ENCODE results near the gene RAP1A.

The RAP1A gene

DNA sequence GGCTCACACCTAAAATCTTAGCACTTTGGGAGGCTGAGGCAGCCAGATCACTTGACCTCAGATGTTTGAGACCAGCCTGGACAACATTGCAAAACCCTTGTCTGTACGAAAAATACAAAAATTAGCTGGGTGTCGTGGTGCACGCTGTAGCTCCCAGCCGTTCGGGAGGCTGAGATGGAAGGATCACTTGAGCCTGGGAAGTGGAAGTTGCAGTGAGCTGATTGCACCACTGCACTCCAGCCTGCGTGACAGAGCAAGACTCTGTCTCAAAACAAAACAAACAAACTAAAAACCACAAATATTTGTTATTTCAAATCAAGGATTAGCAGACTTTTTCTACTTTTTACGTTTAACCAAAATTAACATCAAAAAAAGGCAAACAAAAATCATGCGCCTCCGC is 88.3 kb downstream of the RAP1A start:
- H3K27me3 ChIP-seq = no peaks in the 10 kb centered on the region
- peaks cover 38 to 58% (median 47%) of the 10 kb centered on the region in 3 donors for H3K36me3 ChIP-seq
- intact Hi-C loops (cut with DNase I; ENCODE audit: low total_unique reads) = no loop called here
- H3K4me3 ChIP-seq = no peak overlapping the region
- H3K4me1 ChIP-seq = peaks cover 0 to 12% (median 0%) of the 10 kb centered on the region in 4 donors
- no peak overlapping the region for H3K27ac ChIP-seq
- DNase-seq = no peak
- TF ChIP-seq, protein P1, sequence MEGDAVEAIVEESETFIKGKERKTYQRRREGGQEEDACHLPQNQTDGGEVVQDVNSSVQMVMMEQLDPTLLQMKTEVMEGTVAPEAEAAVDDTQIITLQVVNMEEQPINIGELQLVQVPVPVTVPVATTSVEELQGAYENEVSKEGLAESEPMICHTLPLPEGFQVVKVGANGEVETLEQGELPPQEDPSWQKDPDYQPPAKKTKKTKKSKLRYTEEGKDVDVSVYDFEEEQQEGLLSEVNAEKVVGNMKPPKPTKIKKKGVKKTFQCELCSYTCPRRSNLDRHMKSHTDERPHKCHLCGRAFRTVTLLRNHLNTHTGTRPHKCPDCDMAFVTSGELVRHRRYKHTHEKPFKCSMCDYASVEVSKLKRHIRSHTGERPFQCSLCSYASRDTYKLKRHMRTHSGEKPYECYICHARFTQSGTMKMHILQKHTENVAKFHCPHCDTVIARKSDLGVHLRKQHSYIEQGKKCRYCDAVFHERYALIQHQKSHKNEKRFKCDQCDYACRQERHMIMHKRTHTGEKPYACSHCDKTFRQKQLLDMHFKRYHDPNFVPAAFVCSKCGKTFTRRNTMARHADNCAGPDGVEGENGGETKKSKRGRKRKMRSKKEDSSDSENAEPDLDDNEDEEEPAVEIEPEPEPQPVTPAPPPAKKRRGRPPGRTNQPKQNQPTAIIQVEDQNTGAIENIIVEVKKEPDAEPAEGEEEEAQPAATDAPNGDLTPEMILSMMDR (IDR thresholded peaks at IDR 0.05) = no peak
- H3K9me3 ChIP-seq = no peaks in the 10 kb centered on the region

DNA sequence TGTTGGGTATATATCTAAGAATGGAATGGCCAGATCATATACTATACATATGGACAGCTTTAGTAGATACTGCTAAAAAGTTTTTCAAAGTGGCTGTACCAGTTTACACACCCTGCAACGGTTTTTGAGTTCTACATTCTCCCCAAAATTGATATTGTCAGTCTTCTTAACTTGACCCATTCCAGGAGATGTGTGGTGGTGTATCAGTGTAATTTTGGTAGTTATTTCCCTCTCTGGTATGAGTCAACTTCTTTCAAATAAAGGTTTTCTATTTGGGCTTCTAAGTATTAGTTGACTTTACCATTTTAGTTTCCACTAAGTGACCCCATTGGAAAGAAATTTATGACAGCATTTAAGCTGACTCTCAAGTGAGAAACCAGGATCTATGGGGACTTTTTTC is 90.4 kb downstream of the RAP1A start:
- H3K36me3 ChIP-seq = peaks cover 20 to 37% (median 26%) of the 10 kb centered on the region in 3 donors
- no peaks in the 10 kb centered on the region for H3K27me3 ChIP-seq
- intact Hi-C loops (cut with DNase I; ENCODE audit: low total_unique reads) = no loop called here

DNA sequence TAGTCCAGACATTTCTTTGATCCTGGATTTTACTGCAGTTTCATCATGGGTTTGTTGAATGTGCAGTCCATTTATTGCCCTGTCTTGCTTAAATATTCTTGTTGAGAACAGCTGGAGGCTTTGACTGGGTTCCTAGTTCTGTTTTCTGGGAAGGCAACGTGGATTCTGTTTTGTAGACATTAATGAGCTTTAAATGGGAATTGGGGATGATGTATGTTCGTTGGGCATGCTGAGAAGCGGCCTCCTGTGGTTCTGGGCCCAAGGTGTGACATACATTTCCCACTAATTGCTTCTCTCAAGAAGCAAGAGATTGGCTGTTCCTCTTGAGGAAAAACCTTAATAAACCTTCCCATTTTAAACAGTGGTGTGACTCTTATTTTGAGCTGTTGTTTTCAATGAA is 96.7 kb downstream of the RAP1A start:
- intact Hi-C loops (cut with DNase I; ENCODE audit: low total_unique reads) = loop anchor here (5.0 kb wide), 1 partner anchor 36 kb away; no protein-coding TSS in a partner anchor
- no peak for DNase-seq
- no peak overlapping the region for H3K27ac ChIP-seq
- H3K4me3 ChIP-seq = no peak overlapping the region
- peaks cover 0 to 19% (median 10%) of the 10 kb centered on the region in 4 donors for H3K4me1 ChIP-seq
- H3K36me3 ChIP-seq = peaks cover 0 to 17% (median 7%) of the 10 kb centered on the region in 3 donors
- H3K9me3 ChIP-seq = no peaks in the 10 kb centered on the region
- TF ChIP-seq, protein P1 (IDR thresholded peaks at IDR 0.05) = no peak
- no peaks in the 10 kb centered on the region for H3K27me3 ChIP-seq

More for the DNA sequence above, 90.4 kb downstream of the RAP1A start:
- Histone ChIP-seq H3K27ac (no peak overlapping the region), H3K4me3 (no peak overlapping the region), H3K4me1 (peaks cover 0 to 12% (median 0%) of the 10 kb centered on the region in 4 donors), H3K9me3 (no peaks in the 10 kb centered on the region)
- TF ChIP-seq, protein P1 (IDR thresholded peaks at IDR 0.05) = no peak
- no peak for DNase-seq

DNA sequence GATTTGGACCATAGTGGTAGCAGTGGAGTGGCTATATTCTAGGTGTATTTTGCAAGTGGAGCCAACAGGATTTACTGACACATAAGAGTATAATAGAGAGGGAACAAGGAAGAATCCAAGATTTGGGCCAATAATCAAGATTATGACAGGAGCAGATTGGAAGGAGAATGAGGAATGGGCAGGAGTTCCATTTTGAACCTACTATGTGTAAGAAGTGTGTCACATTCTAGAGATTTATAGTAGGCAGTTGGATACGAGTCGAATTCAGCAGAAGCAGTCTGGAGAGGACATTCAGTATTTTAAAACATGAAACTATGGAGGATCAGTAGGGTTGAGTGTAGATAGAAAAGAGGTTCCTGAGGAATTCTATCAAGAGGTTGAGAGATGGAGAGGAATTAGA is 97.9 kb downstream of the RAP1A start:
- H3K36me3 ChIP-seq = peaks cover 0 to 15% (median 7%) of the 10 kb centered on the region in 3 donors
- H3K9me3 ChIP-seq = no peaks in the 10 kb centered on the region
- no peak for DNase-seq
- H3K27me3 ChIP-seq = no peaks in the 10 kb centered on the region
- no peak overlapping the region for H3K27ac ChIP-seq
- peaks cover 0 to 29% (median 17%) of the 10 kb centered on the region in 4 donors for H3K4me1 ChIP-seq
- TF ChIP-seq, protein P1 (IDR thresholded peaks at IDR 0.05) = no peak
- intact Hi-C loops (cut with DNase I; ENCODE audit: low total_unique reads) = loop anchor here (5.0 kb wide), 1 partner anchor 35 kb away; no protein-coding TSS in a partner anchor
- no peak overlapping the region for H3K4me3 ChIP-seq

DNA sequence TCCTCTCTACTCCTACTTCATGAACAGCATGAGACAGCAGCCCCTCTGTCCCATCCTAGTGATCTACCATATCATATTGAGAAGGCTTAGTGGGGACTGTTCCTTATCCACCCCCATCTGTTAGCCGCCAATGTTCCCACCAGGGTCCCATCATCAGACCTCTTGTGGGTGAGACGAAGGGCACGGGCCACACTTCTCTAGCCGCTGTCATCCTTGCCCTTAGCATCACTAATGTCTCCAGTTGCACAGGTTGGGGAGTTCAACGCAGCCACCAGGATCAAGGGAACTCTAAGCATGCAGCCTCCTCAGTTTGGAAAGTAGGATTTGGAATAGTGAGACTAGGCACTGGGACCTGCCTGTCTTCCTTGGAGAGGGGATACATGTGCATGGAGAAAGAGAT is 99.5 kb downstream of the RAP1A start:
- TF ChIP-seq, protein P1 (IDR thresholded peaks at IDR 0.05) = no peak
- H3K4me1 ChIP-seq = peaks cover 0 to 29% (median 18%) of the 10 kb centered on the region in 4 donors
- no peaks in the 10 kb centered on the region for H3K9me3 ChIP-seq
- H3K4me3 ChIP-seq = no peak overlapping the region
- no peak overlapping the region for H3K27ac ChIP-seq
- DNase-seq = no peak
- intact Hi-C loops (cut with DNase I; ENCODE audit: low total_unique reads) = loop anchor here (5.0 kb wide), 1 partner anchor 33 kb away; no protein-coding TSS in a partner anchor
- H3K27me3 ChIP-seq = no peaks in the 10 kb centered on the region
- peaks cover 0 to 12% (median 7%) of the 10 kb centered on the region in 3 donors for H3K36me3 ChIP-seq

All from tibial artery (tissue), 4 donors.